ENCODE results near the gene PPID. TPM values are rescaled to one million over a fixed set of nuclear protein-coding genes. Genes with fewer than 3 reads are reported as not detected.
A peak's percentile ranks its signal among the peaks of the same experiment; 100 is the strongest.

Gene PPID
- total RNA-seq, 1 experiment from 2014 or later: 53.5 TPM

DNA sequence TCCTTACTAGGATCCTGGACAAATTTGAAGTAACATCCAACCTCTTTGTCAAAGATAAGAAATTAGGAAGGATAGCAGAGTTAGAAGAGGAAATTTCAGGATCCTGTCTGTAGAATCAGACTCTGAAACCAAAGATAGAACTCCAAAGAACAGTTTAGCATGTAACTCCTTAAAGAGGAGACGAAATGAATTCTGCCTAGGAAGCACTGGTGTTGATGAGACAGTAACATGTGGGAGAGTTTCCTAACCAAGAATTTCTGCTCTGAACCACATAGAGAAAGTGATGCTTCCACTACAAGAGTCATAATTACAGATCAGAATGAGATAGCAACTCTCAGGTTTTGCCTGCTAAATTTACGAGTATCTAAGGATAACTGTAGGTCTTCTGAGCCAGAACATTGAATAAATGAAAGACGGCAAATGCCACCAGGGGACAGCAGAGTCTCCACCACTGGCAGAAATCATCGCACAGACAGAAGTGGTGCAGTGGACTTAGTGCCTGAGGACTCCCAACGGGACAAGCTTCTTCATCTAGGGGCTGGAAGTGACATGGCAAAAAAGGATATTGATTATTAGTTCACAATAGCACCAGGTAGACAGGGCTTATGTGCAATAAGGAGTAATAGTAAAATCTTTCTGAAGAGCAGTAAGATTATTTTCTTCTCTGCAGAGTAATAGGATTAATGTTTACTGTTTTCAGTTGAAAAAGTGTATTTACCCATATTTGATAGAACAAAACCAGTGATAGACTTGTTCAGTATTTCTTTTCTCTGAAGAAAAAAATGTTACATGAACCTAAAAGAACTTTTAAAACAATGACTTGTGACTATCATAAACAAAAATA, 6.7 kb upstream of the PPID start:
- Histone ChIP-seq H3K27me3 (ENCODE audit: insufficient read depth, low read length) (no peaks in the 10 kb centered on the region), H3K14ac (ENCODE audit: insufficient read depth, low read length) (no peak overlapping the region), H3K23me2 (ENCODE audit: insufficient read length, low read depth, low read length, poor library complexity, severe bottlenecking) (no peaks in the 10 kb centered on the region), H3K79me1 (ENCODE audit: insufficient read depth, low read depth, low read length, poor library complexity, severe bottlenecking) (no peaks in the 10 kb centered on the region), H4K20me1 (ENCODE audit: control insufficient read depth, insufficient read depth, insufficient read length) (no peaks in the 10 kb centered on the region), H3K18ac (ENCODE audit: insufficient read length, low read depth, low read length) (no peak overlapping the region), H2BK12ac (ENCODE audit: insufficient read length, low read depth, low read length) (no peak overlapping the region), H4K5ac (ENCODE audit: insufficient read length, low read depth, low read length) (no peak overlapping the region), H4K91ac (ENCODE audit: insufficient read length, low read depth, low read length) (no peak overlapping the region), H2BK15ac (ENCODE audit: low read depth, low read length) (no peak overlapping the region), H3K23ac (ENCODE audit: insufficient read length, low read depth, low read length) (no peak overlapping the region), H2BK120ac (ENCODE audit: low read depth, low read length, poor library complexity, severe bottlenecking) (no peak overlapping the region), H4K8ac (replicated peaks; ENCODE audit: insufficient read length, low read depth, low read length) (no peak overlapping the region), H3K4me1 (ENCODE audit: insufficient read depth, low read length) (no peaks in the 10 kb centered on the region), H3K9me3 (ENCODE audit: control insufficient read depth, low read depth, low read length) (no peaks in the 10 kb centered on the region), H2BK20ac (ENCODE audit: low read depth, low read length, poor library complexity, severe bottlenecking) (no peak overlapping the region), H2BK5ac (ENCODE audit: insufficient read length, low read length) (no peak overlapping the region), H3T11ph (ENCODE audit: low read length) (no peak overlapping the region), H3K9ac (ENCODE audit: extremely low read depth, insufficient read length, low read length) (no peak overlapping the region), H3K4ac (ENCODE audit: low read depth, low read length) (no peak overlapping the region), H3K27ac (ENCODE audit: insufficient read length, low read depth, low read length) (no peak overlapping the region), H3K79me2 (ENCODE audit: insufficient read depth, low read length) (no peaks in the 10 kb centered on the region), H2AFZ (ENCODE audit: low read length) (no peak overlapping the region), H2AK5ac (ENCODE audit: insufficient read length, low read length) (no peak overlapping the region), H3K56ac (ENCODE audit: insufficient read length, low read depth, low read length) (no peak overlapping the region), H3K4me2 (ENCODE audit: insufficient read depth, insufficient read length, low read length) (no peak overlapping the region)
- Mint-ChIP-seq H3K36me3 (ENCODE audit: insufficient read depth in 1 of 3, low read depth in 3 of 3) (no peaks in the 10 kb centered on the region), H3K9me3 (no peaks in the 10 kb centered on the region), H3K27me3 (ENCODE audit: low read depth) (peaks cover 3% of the 10 kb centered on the region), H3K4me3 (no peak overlapping the region), H3K4me1 (peaks cover 0 to 15% of the 10 kb centered on the region in 2 experiments; a peak in 2 of 4 replicates), H3K27ac (no peak overlapping the region)
- peak; percentile 49 for DNase-seq
- no CpG with 5 or more reads among the region's 5 CpGs for WGBS (ENCODE audit: extremely low coverage, insufficient read length, low lambda C conversion rate)
- TF ChIP-seq CTCF (conservative IDR thresholded peaks at IDR 0.05): peak; percentile 77
